ENCODE results near the gene VPS37B. TPM values are rescaled to one million over a fixed set of nuclear protein-coding genes. Genes with fewer than 3 reads are reported as not detected.

Gene VPS37B
- total RNA-seq, 4 donors from 2014 or later, result 3.3 to 21.6 (median 20.2) TPM

- no peaks in the 10 kb centered on the region for H3K27me3 ChIP-seq
- DNase-seq, result no peak
- no peaks in the 10 kb centered on the region for H3K36me3 ChIP-seq
- H3K4me1 ChIP-seq, result no peaks in the 10 kb centered on the region
- no peaks in the 10 kb centered on the region for H3K9me3 ChIP-seq
- TF ChIP-seq POLR2A (IDR thresholded peaks at IDR 0.05), result no peak
- no peak for TF ChIP-seq CTCF (IDR thresholded peaks at IDR 0.05)
- no peak overlapping the region for H3K4me3 ChIP-seq
- peak overlapping the region in 1 of 2 donors; percentile 15 for H3K27ac ChIP-seq
- intact Hi-C loops (cut with DNase I; ENCODE audit: low total_unique reads), result no loop called here
Observed at GRCh38 chr12:122862872-122863701, 32.8 kb downstream of the VPS37B start.

DNA sequence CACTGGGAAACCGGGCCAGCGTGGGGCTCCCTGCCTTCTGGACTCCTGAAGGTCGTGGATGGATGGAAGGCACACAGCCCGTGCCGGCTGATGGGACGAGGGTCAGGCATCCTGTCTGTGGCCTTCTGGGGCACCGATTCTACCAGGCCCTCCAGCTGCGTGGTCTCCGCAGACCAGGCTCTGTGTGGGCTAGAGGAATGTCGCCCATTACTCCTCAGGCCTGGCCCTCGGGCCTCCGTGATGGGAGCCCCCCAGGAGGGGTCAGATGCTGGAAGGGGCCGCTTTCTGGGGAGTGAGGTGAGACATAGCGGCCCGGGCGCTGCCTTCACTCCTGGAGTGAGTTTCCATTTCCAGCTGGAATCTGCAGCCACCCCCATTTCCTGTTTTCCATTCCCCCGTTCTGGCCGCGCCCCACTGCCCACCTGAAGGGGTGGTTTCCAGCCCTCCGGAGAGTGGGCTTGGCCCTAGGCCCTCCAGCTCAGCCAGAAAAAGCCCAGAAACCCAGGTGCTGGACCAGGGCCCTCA is 33.8 kb downstream of the VPS37B start:
- Histone ChIP-seq H3K36me3 (no peaks in the 10 kb centered on the region), H3K27me3 (no peaks in the 10 kb centered on the region), H3K27ac (peak overlapping the region; percentile 18 to 34), H3K9me3 (no peaks in the 10 kb centered on the region), H3K4me3 (no peak overlapping the region), H3K4me1 (no peaks in the 10 kb centered on the region)
- TF ChIP-seq POLR2A (IDR thresholded peaks at IDR 0.05) (no peak), CTCF (IDR thresholded peaks at IDR 0.05) (no peak)
- intact Hi-C loops (cut with DNase I; ENCODE audit: low total_unique reads), result no loop called here
- DNase-seq, result no peak

- TF ChIP-seq CTCF (IDR thresholded peaks at IDR 0.05), result no peak
- TF ChIP-seq POLR2A (IDR thresholded peaks at IDR 0.05), result no peak
- Histone ChIP-seq H3K36me3 (no peaks in the 10 kb centered on the region), H3K27ac (peak overlapping the region in 1 of 2 donors; percentile 18), H3K9me3 (no peaks in the 10 kb centered on the region), H3K27me3 (no peaks in the 10 kb centered on the region), H3K4me3 (no peak overlapping the region), H3K4me1 (no peaks in the 10 kb centered on the region)
- intact Hi-C loops (cut with DNase I; ENCODE audit: low total_unique reads), result loop anchor here (2.0 kb wide), 1 partner anchor 91 kb away; no protein-coding TSS in a partner anchor
- DNase-seq, result no peak
Observed at GRCh38 chr12:122861587-122861970, 34.3 kb downstream of the VPS37B start.

GRCh38 chr12:122860854-122861586 is 34.9 kb downstream of the VPS37B start:
- Histone ChIP-seq H3K9me3 (no peaks in the 10 kb centered on the region), H3K27me3 (no peaks in the 10 kb centered on the region), H3K4me3 (no peak overlapping the region), H3K36me3 (no peaks in the 10 kb centered on the region), H3K27ac (peak overlapping the region in 1 of 2 donors; percentile 12), H3K4me1 (no peaks in the 10 kb centered on the region)
- intact Hi-C loops (cut with DNase I; ENCODE audit: low total_unique reads), result loop anchor here (2.0 kb wide), 1 partner anchor 92 kb away; no protein-coding TSS in a partner anchor
- TF ChIP-seq CTCF (IDR thresholded peaks at IDR 0.05) (no peak), POLR2A (IDR thresholded peaks at IDR 0.05) (no peak)
- no peak for DNase-seq

Measured in uterus (tissue), 4 donors.